Loucy (cell line): ENCODE measurements around the gene OR4E2.

Source experiments
- EZH2phosphoT487 ChIP-seq: fragments of 200-600 bp; IDR thresholded peaks from 2 replicates; pipeline ENCODE4 v1.6.1; 2018; ENCODE audit warnings: antibody characterized with exemption, mild to moderate bottlenecking, moderate library complexity, borderline replicate concordance
- TF ChIP-seq, protein P1 (sequence below): fragments of 200-600 bp; sonication (generic); conservative IDR thresholded peaks from 2 replicates; pipeline ENCODE4 v1.5.1; 2014; ENCODE audit warnings: mild to moderate bottlenecking, antibody characterized with exemption, low read length

DNA sequence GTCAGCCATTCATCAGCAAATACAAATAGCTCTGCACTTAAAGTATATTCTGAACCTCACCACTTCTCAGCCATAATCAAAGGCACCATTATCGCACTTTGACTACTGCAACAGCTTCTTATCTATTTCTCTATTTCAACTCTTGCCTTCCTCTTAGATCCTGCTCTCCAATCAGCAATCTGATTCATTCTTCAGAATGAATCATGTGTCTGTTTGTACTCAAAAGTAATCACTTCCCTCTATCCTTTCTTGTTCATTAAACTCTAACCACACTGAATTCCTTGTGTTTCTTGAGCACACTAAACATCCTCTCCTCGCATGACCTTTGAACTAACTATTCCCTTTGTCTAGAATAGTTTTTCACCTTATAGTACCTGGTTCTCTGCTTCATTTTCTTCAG is 32.8 kb downstream of the OR4E2 start:
- TF ChIP-seq, protein P1, sequence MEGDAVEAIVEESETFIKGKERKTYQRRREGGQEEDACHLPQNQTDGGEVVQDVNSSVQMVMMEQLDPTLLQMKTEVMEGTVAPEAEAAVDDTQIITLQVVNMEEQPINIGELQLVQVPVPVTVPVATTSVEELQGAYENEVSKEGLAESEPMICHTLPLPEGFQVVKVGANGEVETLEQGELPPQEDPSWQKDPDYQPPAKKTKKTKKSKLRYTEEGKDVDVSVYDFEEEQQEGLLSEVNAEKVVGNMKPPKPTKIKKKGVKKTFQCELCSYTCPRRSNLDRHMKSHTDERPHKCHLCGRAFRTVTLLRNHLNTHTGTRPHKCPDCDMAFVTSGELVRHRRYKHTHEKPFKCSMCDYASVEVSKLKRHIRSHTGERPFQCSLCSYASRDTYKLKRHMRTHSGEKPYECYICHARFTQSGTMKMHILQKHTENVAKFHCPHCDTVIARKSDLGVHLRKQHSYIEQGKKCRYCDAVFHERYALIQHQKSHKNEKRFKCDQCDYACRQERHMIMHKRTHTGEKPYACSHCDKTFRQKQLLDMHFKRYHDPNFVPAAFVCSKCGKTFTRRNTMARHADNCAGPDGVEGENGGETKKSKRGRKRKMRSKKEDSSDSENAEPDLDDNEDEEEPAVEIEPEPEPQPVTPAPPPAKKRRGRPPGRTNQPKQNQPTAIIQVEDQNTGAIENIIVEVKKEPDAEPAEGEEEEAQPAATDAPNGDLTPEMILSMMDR = no peak
- TF ChIP-seq EZH2phosphoT487 = no peak
